ENCODE data around the gene EGFR.

Gene EGFR

GRCh38 chr7:55056577-55057480 is 38.0 kb downstream of the EGFR start:
- DNase-seq (ENCODE audit: low read depth): no peak
- TF ChIP-seq MAX (IDR thresholded peaks at IDR 0.05; ENCODE audit: low read depth, low read length) (no peak), POLR2A (IDR thresholded peaks at IDR 0.05; ENCODE audit: extremely low read depth, insufficient read length) (no peak), MYC (IDR thresholded peaks at IDR 0.05; ENCODE audit: low read depth, low read length) (no peak), CTCF (IDR thresholded peaks at IDR 0.05; ENCODE audit: low read depth, low read length) (no peak)
- no peak overlapping the region for H3K4me3 ChIP-seq (ENCODE audit: low read depth, low read length)

- H3K4me3 ChIP-seq (ENCODE audit: low read depth, low read length): no peak overlapping the region
- DNase-seq (ENCODE audit: low read depth): no peak
- TF ChIP-seq POLR2A (IDR thresholded peaks at IDR 0.05; ENCODE audit: extremely low read depth, insufficient read length) (no peak), MAX (IDR thresholded peaks at IDR 0.05; ENCODE audit: low read depth, low read length) (no peak), MYC (IDR thresholded peaks at IDR 0.05; ENCODE audit: low read depth, low read length) (no peak), CTCF (IDR thresholded peaks at IDR 0.05; ENCODE audit: low read depth, low read length) (no peak)
These were observed 39.5 kb downstream of the EGFR start for GRCh38 chr7:55058314-55058713.

GRCh38 chr7:55059021-55059420 is 40.2 kb downstream of the EGFR start:
- no peak overlapping the region for H3K4me3 ChIP-seq (ENCODE audit: low read depth, low read length)
- DNase-seq (ENCODE audit: low read depth): no peak
- no peak for TF ChIP-seq MYC (IDR thresholded peaks at IDR 0.05; ENCODE audit: low read depth, low read length)

- TF ChIP-seq POLR2A (IDR thresholded peaks at IDR 0.05; ENCODE audit: extremely low read depth, insufficient read length) (no peak), MAX (IDR thresholded peaks at IDR 0.05; ENCODE audit: low read depth, low read length) (no peak), MYC (IDR thresholded peaks at IDR 0.05; ENCODE audit: low read depth, low read length) (no peak), CTCF (IDR thresholded peaks at IDR 0.05; ENCODE audit: low read depth, low read length) (no peak)
- DNase-seq (ENCODE audit: low read depth): no peak
- no peak overlapping the region for H3K4me3 ChIP-seq (ENCODE audit: low read depth, low read length)
These were observed 41.3 kb downstream of the EGFR start for GRCh38 chr7:55060085-55060484.

GRCh38 chr7:55060636-55061022 is 41.8 kb downstream of the EGFR start:
- H3K4me3 ChIP-seq (ENCODE audit: low read depth, low read length): no peak overlapping the region
- no peak for DNase-seq (ENCODE audit: low read depth)
- TF ChIP-seq POLR2A (IDR thresholded peaks at IDR 0.05; ENCODE audit: extremely low read depth, insufficient read length) (no peak), MAX (IDR thresholded peaks at IDR 0.05; ENCODE audit: low read depth, low read length) (no peak), MYC (IDR thresholded peaks at IDR 0.05; ENCODE audit: low read depth, low read length) (no peak), CTCF (IDR thresholded peaks at IDR 0.05; ENCODE audit: low read depth, low read length) (no peak)

- DNase-seq (ENCODE audit: low read depth): no peak
- TF ChIP-seq MAX (IDR thresholded peaks at IDR 0.05; ENCODE audit: low read depth, low read length) (no peak), MYC (IDR thresholded peaks at IDR 0.05; ENCODE audit: low read depth, low read length) (no peak), CTCF (IDR thresholded peaks at IDR 0.05; ENCODE audit: low read depth, low read length) (no peak), POLR2A (IDR thresholded peaks at IDR 0.05; ENCODE audit: extremely low read depth, insufficient read length) (no peak)
- no peak overlapping the region for H3K4me3 ChIP-seq (ENCODE audit: low read depth, low read length)
These were observed 43.1 kb downstream of the EGFR start for GRCh38 chr7:55061726-55062499.
